ENCODE data around the gene MAPK8. TPM values are rescaled to one million over a fixed set of nuclear protein-coding genes. Genes with fewer than 3 reads are reported as not detected.

Gene MAPK8
- total RNA-seq, 1 experiment from 2014 or later = 83.3 TPM

- intact Hi-C loops (cut with micrococcal nuclease; ENCODE audit: unreplicated experiment) = no loop called here
- no TSS peak for BruUV-seq (replicated peaks)
- ChIA-PET POLR2A (no interaction called here), CTCF (interaction anchor here (0.7 to 1.1 kb wide), 2 partner anchors 90 to 256 kb away, joined by 4 to 5 read pairs; no protein-coding TSS in a partner anchor)
- Histone ChIP-seq H3K4me1 (peaks cover 41% of the 10 kb centered on the region), H3K4me3 (ENCODE audit: low read depth, low read length) (no peak overlapping the region), H3K36me3 (ENCODE audit: control insufficient read depth, insufficient read depth, low read length) (no peaks in the 10 kb centered on the region; the same call in 1 of the 2 replicates), H3K27me3 (replicated peaks; ENCODE audit: control insufficient read depth, insufficient read depth, low read length) (no peaks in the 10 kb centered on the region), H3K9me3 (no peaks in the 10 kb centered on the region)
- TF ChIP-seq CTCF (IDR thresholded peaks at IDR 0.05; ENCODE audit: insufficient read depth in 1 of 2, low read depth in 1 of 2, low read length in 1 of 2, severe bottlenecking in 1 of 2, unreplicated experiment in 1 of 2) = peak in 1 of 2 experiments; percentile 10
- no peaks in the 10 kb centered on the region for H3K27me3 Mint-ChIP-seq (ENCODE audit: insufficient read depth, unreplicated experiment)
- H3K27ac Mint-ChIP-seq (ENCODE audit: unreplicated experiment) = peak overlapping the region; percentile 50
- no peaks in the 10 kb centered on the region for H3K36me3 Mint-ChIP-seq (ENCODE audit: insufficient read depth, unreplicated experiment)
- H3K4me1 Mint-ChIP-seq (ENCODE audit: low read depth, unreplicated experiment) = peaks cover 32% of the 10 kb centered on the region
- H3K9me3 Mint-ChIP-seq (ENCODE audit: unreplicated experiment) = no peaks in the 10 kb centered on the region
- no peak for DNase-seq
- no peak overlapping the region for H3K4me3 Mint-ChIP-seq (ENCODE audit: unreplicated experiment)
Measured at GRCh38 chr10:48400129-48400849, 93.8 kb downstream of the MAPK8 start.

- intact Hi-C loops (cut with micrococcal nuclease; ENCODE audit: unreplicated experiment) = no loop called here
- H3K27me3 Mint-ChIP-seq (ENCODE audit: insufficient read depth, unreplicated experiment) = no peaks in the 10 kb centered on the region
- BruUV-seq (replicated peaks) = no TSS peak
- no peaks in the 10 kb centered on the region; the same call in 1 of the 2 replicates for H3K36me3 ChIP-seq (ENCODE audit: control insufficient read depth, insufficient read depth, low read length)
- H3K4me3 Mint-ChIP-seq (ENCODE audit: unreplicated experiment) = no peak overlapping the region
- no peak for TF ChIP-seq CTCF (IDR thresholded peaks at IDR 0.05; ENCODE audit: insufficient read depth in 1 of 2, low read depth in 1 of 2, low read length in 1 of 2, severe bottlenecking in 1 of 2, unreplicated experiment in 1 of 2)
- H3K4me3 ChIP-seq (ENCODE audit: low read depth, low read length) = no peak overlapping the region
- H3K27me3 ChIP-seq (replicated peaks; ENCODE audit: control insufficient read depth, insufficient read depth, low read length) = no peaks in the 10 kb centered on the region
- H3K9me3 Mint-ChIP-seq (ENCODE audit: unreplicated experiment) = no peaks in the 10 kb centered on the region
- CTCF ChIA-PET = no interaction called here
- H3K27ac Mint-ChIP-seq (ENCODE audit: unreplicated experiment) = peak overlapping the region; percentile 50
- peaks cover 32% of the 10 kb centered on the region for H3K4me1 Mint-ChIP-seq (ENCODE audit: low read depth, unreplicated experiment)
- no peaks in the 10 kb centered on the region for H3K36me3 Mint-ChIP-seq (ENCODE audit: insufficient read depth, unreplicated experiment)
- POLR2A ChIA-PET = no interaction called here
- no peak for DNase-seq
- no peaks in the 10 kb centered on the region for H3K9me3 ChIP-seq
- peaks cover 41% of the 10 kb centered on the region for H3K4me1 ChIP-seq
Measured at GRCh38 chr10:48400850-48401220, 94.4 kb downstream of the MAPK8 start.

- no peaks in the 10 kb centered on the region for H3K36me3 Mint-ChIP-seq (ENCODE audit: insufficient read depth, unreplicated experiment)
- Histone ChIP-seq H3K9me3 (no peaks in the 10 kb centered on the region; the same call in 1 of the 2 replicates), H3K36me3 (ENCODE audit: control insufficient read depth, insufficient read depth, low read length) (no peaks in the 10 kb centered on the region; the same call in 1 of the 2 replicates), H3K4me1 (peaks cover 20% of the 10 kb centered on the region), H3K27me3 (replicated peaks; ENCODE audit: control insufficient read depth, insufficient read depth, low read length) (no peaks in the 10 kb centered on the region), H3K4me3 (ENCODE audit: low read depth, low read length) (no peak overlapping the region)
- H3K4me1 Mint-ChIP-seq (ENCODE audit: low read depth, unreplicated experiment) = peaks cover 15% of the 10 kb centered on the region
- DNase-seq = no peak
- no peaks in the 10 kb centered on the region for H3K9me3 Mint-ChIP-seq (ENCODE audit: unreplicated experiment)
- no peak overlapping the region for H3K4me3 Mint-ChIP-seq (ENCODE audit: unreplicated experiment)
- H3K27me3 Mint-ChIP-seq (ENCODE audit: insufficient read depth, unreplicated experiment) = no peaks in the 10 kb centered on the region
- no TSS peak for BruUV-seq (replicated peaks)
- POLR2A ChIA-PET = no interaction called here
- H3K27ac Mint-ChIP-seq (ENCODE audit: unreplicated experiment) = no peak overlapping the region
- CTCF ChIA-PET = no interaction called here
- intact Hi-C loops (cut with micrococcal nuclease; ENCODE audit: unreplicated experiment) = no loop called here
- TF ChIP-seq CTCF (IDR thresholded peaks at IDR 0.05; ENCODE audit: insufficient read depth in 1 of 2, low read depth in 1 of 2, low read length in 1 of 2, severe bottlenecking in 1 of 2, unreplicated experiment in 1 of 2) = no peak
Measured at GRCh38 chr10:48404646-48405045, 98.2 kb downstream of the MAPK8 start.
